ENCODE measurements around the gene ZNF414.
A peak's percentile ranks its signal among the peaks of the same experiment; 100 is the strongest.
"Not testable (repeated sequence)": the region's sequence is repeated elsewhere in the genome, so short reads cannot be mapped to it uniquely, and the experiment has no call there.

ZNF414 gene

DNA sequence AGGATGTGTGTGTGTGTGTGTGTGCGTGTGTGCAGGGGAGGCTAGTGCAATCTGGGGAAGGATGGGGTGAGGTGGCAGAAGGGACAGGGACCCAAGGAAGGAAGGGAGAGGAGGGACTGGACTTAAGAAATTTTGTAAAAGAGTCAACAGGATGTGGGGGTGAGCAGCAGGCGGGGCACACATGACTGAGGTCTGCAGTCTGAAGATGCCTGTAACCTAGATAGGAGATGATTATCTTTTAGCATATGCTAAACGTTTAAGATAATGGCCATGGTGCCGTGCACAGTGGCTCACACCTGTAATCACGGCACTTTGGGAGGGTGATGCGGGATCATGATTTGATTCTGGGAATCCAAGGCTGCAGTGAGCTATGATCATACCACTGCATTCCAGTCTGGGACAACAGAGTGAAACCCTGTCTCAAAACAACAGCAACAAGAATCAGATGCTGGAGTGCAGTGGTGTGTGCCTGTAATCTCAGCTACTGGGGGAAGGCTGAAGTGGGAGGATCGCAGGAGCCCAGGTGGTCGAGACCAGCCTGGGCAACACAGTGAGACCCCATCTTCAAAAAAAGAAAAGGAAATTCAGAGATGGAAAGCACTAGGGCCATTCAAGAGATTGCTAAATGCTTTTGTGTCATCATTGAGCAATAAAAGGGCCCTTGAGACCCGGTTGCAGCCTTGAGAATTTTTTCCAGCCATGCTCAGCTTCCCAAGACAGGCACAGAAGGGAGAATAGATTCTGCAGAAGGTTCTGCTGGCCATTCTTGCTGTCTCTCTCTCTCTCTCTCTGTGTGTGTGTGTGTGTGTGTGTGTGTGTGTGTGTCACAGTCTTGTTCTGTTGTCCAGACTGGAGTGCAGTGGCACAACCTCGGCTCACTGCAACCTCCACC, 3.8 kb upstream of the ZNF414 start:
- DNase-seq (ENCODE audit: low read depth in 4 of 4, low spot score in 1 of 4) = no peak

DNA sequence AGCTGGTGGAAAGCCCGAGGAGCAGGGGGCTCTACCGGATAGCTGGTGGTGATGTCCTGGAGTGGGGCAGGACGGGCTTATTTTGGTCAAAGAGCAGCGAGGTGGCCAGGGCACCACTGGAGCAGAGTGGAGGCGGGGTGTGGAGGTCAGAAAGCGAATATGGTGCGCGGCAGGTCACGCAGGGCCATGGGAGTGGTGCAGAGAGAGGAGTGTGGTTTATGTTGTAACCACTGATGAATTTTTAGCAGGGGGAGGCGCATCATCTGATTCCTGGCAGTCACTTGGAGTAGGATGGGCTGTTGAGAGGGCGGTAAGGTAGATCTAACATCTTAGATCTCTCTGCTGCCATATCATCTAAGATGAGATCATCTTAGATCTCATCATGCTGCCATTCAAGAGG, 1.4 kb upstream of the ZNF414 start:
- DNase-seq (ENCODE audit: low read depth in 4 of 4, low spot score in 1 of 4) = no peak

DNA sequence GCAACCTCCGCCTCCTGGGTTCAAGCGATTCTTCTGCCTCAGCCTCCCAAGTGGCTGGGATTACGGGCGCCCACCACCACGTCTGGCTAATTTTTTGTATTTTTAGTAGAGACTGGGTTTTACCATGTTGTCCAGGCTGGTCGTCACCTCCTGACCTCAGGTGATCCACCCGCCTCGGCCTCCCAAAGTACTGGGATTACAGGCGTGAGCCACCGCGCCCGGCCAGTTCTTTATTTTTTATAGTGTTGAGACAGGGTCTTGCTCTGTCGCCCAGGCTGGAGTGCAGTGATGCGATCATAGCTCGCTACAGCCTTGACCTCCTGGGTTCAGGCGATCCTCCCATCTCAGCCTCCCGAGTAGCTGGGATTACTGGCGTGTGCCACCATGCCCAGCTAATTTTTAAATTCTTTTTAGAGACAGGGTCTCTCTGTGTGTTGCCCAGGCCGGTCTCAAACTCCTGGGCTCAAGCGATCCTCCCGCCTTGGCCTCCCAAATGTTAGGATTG, 590 bp upstream of the ZNF414 start:
- DNase-seq (ENCODE audit: low read depth in 4 of 4, low spot score in 1 of 4) = not testable (repeated sequence)

DNA sequence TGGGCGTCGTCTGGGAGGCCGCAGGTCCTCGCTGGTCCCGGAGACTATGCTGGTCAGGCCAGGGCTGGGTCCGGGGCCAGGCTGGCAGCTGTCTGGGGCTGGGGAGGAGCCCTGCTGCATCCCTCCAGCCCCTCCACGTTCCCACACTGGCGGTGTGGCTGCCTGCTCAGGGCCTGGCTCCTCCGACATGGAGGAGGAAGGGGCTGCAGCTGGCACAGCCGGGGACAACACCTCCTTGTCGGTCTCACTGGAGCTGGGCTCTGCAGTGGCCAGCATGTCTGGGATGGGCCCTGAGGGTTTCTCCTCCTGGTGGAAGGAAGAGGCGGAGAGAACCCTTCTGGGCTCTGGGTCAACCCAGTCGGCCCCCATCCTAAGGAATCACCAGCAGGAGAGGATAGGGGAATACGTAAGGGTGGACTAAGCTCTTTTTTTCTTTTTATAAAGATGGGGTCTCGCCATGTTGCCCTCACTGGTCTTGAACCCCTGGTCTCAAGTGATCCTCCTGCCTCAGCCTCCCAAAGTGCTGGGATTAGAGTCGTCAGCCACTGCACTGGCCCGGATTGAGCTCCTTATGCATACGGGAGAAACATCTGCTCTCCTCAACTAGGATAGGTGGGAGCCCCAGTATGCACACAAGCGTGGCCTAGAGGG, 806 bp downstream of the ZNF414 start:
- DNase-seq (ENCODE audit: low read depth in 4 of 4, low spot score in 1 of 4) = no peak

DNA sequence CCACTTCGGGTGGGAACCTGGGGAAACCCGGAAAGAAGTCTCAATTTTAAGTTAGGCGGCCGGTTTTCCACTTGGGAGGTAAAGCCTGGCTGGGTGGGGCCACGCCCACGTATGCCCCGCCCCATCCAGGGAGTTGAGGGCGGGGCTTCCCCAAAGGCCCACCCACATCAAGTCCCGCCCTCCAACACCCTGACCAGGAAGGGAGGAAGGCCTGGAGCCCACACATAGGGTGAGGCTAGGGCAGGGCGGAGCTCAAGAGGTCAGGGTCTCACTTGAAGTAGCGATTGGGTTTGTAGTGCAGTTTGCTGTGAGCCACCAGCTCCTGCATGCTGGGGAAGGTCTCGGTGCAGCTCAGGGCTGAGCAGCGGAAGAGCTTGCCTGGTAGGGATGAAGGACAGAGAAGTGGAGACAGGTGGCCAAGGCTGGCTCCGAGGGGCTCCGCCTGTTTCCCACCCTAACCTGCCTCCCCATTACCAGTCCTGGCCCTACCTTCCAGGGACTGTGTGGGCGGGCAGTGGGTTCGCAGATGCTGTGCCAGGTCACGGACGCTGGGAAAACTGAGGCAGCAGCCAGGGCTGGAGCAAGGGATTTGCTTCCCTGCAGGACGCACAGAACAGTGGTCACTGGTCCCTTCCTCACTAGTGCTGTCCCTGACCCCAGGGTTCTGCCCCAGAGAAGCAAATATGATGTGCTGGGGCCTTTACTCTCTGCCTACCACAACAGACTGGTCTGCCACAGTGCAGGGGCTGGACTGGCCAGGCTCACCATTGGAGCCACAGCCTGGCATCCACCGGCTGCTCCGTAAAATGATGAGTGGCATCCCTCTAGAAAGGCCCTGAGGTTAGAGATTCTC, 1.6 kb downstream of the ZNF414 start:
- DNase-seq (ENCODE audit: low read depth in 4 of 4, low spot score in 1 of 4) = no peak

DNA sequence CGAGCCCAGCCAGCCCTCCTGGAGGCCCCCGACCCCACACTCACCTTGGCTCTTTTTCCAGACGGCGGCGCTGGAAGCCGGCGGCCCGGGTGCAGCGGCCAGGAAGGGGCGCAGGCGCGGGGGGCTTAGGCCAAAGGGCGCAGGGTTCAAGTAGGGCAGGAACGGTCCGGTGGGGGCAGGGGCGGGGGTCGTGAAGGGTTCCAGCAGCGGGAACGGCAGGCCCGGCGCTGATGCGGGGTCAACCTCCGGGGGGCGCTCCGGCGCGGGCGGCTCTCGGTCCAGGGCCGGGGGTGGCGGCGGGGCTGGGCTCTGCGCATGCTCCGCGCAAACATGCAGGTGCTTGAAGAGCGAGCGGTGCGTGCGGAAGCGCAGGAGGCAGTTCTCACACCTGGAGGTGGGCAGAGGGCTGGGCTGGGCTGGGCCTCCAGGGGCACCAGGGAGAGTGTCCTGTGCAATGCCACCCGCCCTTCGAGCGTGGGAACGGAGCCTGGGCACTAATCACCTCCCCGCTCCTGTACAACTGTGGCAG, 2.3 kb downstream of the ZNF414 start:
- no peak for DNase-seq (ENCODE audit: low read depth in 4 of 4, low spot score in 1 of 4)

DNA sequence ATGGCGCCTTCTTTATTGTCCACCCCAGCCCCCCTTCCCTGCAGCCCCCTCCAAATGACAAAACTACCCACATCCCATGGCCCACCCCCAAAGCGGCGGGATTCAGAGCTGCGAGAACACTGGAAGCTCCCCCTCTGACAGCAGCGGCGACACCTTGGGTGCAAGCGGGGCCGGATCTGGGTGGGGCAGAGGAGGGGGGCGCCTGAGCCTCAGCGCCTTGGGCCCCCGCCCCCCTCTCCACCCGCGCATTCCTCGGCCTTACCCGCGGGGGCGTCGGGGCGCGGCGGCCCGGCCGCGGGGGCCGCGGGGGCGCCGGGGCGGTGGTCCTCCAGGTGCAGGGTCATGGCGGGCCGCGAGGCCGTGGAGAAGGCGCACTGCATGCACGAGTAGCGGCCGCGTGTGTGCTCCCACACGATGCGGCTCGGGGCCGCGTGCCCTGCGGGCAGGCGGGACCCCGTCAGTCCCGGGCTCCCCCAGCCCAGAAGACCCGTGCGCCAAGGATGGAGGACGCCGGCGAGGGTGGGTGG, 3.3 kb downstream of the ZNF414 start:
- no peak for DNase-seq (ENCODE audit: low read depth in 4 of 4, low spot score in 1 of 4)

DNA sequence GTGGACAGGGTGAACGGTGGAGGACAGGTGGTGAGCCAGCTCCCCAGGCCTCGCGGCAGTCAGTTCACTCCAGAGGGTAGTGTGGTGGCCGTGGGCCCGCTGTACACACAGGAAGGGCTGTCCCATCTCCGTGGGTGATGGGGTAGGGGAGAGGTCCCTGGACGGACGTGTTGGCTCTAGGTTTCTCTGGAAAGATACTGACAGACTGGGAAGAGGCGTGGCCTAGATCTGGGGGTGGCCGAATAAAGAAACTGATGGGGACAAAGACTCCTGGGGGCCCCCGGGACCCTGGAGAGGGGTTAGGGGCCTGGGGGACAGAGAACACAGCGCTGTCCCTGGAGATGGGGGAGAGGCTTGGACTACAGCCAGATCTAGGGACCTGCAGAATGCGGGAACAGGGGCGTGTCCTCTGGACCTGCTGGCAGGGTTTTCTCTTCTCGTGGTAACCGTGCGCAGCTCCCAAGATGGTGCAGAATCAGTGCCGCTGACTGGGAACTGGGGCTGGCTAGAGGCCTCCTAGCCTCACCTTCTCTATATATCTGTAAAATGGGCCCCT, 7.5 kb downstream of the ZNF414 start:
- no peak for DNase-seq (ENCODE audit: low read depth in 4 of 4, low spot score in 1 of 4)

DNA sequence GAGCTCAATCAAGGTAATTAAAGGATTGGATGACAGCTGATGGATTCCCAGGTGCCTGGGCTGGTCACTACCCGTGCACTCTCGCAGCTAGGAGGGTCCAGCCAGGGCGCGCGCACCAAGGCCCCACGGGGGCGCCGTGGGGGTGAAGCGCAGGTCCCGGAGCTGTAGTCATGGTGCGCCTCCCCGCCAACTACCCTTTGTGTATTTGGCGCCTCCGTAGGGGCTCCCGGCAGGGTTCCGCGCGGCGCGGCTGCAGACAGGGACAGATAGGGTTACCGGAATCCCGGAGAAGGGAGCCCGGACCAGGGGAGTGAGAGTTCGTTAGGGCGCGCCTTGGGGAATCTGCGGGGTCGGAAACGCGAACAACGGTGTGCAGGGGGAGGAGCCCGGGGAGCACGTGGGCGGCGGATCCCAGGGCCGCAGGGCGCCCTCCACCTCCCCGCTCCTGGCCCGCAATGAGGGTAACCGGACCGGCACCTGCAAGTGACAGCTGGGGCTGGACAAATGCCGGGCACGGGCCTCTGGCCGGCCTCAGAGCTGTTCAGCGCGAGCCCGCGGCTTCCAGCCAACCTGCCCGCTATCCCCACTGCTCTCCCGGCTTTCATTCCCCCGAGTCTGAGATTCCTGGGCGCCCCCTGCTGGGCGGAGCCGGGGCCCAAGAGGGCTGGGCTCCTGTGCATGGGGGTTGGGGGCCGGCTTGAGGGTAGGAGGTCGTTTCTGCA, 8.1 kb downstream of the ZNF414 start:
- DNase-seq (ENCODE audit: low read depth in 4 of 4, low spot score in 1 of 4) = peak; percentile 45 to 69 (median 63)

DNA sequence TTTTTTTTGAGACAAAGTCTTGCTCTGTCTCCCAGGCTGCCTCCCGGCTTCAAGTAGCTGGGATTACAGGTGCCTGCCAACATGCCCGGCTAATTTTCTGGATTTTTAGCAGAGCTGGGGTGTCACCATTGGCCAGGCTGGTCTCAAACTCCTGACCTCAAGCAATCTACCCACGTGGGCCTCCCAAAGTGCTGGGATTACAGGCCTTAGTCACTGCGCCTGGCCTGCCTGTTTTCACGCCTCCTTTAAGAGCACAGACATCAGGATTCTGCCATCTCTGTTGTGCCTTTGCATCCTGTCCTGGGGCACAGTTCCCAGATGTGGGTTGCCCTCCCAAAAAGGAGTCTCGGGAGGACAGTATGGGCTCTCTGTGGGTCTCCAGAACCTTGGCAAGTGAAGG, 9.0 kb downstream of the ZNF414 start:
- DNase-seq (ENCODE audit: low read depth in 4 of 4, low spot score in 1 of 4) = no peak

DNA sequence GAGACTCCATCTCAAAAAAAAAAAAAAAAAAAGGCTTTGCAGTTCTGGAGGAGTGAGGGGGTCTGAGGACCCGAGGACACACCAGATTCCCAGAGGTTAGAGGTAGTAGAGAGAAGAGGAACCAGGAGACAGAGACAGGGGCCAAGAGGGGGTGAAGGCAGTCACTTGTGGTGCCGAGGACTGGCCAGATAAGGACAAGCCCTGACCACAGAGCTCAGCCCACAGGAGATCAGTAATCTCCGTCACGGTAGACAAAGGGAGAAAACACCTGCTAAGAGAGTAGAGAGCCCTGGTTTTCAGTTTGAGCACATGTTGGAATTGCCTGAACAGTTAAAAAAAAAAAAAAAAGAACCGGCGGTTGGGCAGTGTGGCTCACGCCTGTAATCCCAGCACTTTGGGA, 9.8 kb downstream of the ZNF414 start:
- DNase-seq (ENCODE audit: low read depth in 4 of 4, low spot score in 1 of 4) = no peak

DNA sequence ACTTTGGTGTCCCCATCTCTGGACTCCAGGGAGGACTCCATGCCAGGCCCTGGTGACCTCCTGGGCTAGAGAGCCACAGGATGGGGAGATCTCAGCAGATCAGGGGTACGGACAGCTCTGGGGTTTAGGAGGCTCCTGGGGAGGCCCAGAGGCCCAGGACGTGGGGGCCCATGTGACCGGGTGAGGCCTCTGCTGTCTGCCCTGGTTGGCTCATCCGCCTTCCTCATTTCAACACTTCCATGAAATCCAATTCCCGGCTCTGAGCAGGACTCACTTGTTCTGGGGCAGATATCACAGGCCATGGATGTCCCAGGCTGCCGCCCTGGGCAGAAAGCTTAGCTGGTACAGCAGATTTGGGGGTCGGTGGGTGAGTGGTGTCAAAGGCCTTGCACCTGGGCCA, 10.5 kb downstream of the ZNF414 start:
- DNase-seq (ENCODE audit: low read depth in 4 of 4, low spot score in 1 of 4) = no peak

DNA sequence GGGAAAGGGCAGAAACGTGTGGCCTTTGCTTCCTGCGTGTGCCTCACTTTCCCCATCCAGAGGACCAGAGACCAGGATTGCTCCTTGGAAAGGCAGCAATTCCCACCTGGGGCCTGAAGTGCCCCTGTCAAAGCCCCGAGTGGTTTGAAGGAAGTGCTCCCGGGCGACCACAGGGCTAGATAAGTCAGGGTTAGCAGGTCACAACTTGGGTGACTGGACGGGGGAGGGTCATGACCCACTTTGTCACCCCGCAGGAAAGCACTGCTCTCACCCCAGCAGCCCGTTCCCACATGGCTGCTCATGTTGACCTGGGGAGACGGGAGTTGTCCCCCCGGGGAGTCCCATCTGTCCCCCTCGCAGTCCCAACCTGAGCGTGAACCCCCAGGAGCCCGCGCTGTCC, 12.0 kb downstream of the ZNF414 start:
- no peak for DNase-seq (ENCODE audit: low read depth in 4 of 4, low spot score in 1 of 4)

DNA sequence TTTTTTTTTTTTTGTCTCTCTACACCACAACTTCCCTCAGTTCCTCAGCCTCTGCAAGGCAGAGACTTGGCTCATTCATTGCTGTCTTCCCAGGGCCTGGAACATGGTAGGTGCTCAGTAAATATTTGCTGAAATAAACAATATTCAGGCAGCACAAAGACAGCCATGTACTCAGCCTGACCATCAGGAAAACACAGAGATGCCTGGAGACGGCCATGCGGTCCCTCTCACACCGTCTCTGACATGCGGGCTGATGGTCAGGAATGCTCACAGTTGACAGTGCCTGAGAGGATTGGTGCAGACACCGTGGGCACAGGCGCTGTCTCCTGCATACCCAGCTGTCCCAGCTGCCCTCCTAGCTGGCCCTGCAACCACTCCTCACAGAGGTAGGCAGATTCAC, 12.5 kb downstream of the ZNF414 start:
- DNase-seq (ENCODE audit: low read depth in 4 of 4, low spot score in 1 of 4) = no peak

DNA sequence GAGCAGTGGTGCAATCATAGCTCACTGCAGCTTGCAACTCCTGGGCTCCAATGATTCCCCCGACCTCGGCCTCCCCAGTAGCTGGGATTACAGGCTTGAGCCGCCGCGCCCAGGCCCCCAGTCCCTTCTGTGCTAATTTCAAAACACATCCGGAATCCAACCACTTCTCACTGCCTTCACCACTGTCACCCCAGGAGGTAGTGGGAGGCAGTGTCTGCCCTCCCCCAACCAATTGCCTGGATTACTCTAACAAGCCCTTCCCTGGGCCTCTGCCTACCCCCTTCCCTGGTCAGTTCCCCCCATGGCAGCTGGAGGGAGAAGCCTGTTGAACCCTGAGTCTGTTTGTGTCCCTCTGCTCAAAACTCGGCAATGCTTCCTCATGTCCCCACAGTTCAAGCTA, 13.8 kb downstream of the ZNF414 start:
- no peak for DNase-seq (ENCODE audit: low read depth in 4 of 4, low spot score in 1 of 4)

DNA sequence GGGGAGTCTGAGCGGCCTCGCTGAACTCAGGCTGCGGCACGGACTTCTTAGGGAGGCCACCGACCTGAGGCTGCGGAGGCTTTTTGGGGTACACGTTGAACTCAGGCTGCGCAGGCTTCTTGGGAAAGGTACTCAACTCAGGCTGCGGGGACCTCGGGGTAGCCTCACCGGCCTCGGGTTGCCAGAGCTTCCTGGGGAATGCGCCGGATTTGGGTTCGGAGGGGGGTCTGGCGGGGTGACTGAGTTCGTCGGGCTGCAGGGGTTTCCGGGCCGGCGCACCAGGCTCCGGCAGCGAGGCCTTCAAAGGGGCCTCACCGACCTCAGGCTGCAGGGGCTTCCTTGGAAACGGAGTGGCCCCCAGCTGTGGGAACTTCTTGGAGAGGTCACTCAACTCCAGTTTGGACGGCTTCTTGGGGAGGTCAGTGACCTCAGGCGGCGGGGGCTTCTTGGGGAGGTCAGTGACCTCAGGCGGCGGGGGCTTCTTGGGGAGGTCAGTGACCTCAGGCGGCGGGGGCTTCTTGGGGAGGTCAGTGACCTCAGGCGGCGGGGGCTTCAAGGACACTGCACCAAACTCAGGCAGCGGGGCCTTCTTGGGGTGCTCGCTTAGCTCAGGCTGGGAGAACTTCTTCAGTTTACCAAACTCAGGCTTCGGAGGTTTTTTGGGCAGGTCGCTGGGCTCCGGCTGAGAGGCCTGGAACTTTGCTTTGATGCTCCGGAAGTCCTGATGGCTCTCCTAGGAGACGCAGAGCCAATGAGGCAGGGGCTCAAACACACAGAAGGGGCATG, 14.7 kb downstream of the ZNF414 start:
- no peak for DNase-seq (ENCODE audit: low read depth in 4 of 4, low spot score in 1 of 4)

DNA sequence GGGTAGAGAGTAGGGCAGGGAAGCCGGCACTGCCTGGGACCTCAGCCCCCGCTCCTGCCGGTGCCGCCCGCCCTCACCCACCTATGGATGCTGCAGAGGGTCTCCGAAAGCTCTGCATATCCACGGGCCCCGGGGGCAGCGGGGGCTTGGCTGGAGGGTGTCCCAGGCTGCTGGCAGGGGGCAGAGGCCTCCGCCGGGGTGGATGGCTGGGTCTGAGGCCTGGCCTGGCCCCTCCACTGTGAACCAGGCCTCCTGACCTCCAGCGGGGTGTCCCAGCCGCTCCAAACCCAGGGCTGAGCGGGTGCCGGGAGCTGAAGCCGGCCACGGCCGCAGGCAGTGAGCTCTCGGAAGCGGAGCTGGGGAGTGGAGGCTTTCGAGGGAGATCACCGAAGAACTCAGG, 15.7 kb downstream of the ZNF414 start:
- no peak for DNase-seq (ENCODE audit: low read depth in 4 of 4, low spot score in 1 of 4)

DNA sequence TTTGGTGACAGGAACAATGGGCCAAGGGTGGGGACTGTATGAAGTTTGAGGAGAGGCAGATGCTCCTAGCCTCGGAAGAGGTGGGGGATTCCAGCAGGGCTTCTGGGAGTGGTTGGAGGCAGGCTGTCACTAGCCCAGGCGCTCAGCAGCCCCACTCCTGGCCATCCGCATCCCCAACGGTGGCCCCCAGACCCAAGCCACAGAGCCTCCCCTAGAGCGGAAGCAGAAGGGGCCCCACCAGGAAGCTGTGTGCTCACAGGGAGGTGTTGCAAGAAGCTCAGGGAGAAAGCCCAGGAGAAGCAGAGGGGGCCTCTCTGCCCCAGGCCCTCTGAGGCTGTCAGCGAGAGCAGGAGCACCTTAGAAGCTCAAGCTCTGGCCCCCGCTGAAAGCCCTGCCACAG, 19.8 kb downstream of the ZNF414 start:
- no peak for DNase-seq (ENCODE audit: low read depth in 4 of 4, low spot score in 1 of 4)

DNA sequence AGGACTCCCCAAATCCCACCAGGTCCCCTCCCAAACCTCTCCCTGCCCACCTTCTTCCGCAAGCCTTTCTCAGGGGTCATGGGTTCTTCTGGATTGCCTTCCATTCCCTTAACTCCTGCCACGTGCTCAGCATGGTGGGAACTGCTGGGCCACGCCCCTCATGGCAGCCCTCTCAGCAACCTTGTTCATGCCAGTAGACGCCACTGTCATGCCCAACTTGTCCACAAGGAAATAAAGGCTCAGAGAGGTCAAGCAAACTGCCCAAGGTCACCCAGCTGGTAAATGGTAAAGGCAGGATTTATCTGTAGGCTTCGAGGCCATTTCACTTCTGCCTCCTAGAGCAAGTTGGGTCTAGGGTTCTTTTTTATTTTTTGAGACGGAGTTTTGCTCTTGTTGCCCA, 22.4 kb downstream of the ZNF414 start:
- DNase-seq (ENCODE audit: low read depth in 4 of 4, low spot score in 1 of 4) = no peak

Measured in stimulated activated CD4-positive, alpha-beta T cell treated with anti-CD3 and anti-CD28 coated beads, Interleukin-1b, Interleukin-23, amount 100 ng/mL, for 24 hours (primary cell).